Measurements from ENCODE around the gene OPA3. TPM values are rescaled to one million over a fixed set of nuclear protein-coding genes. Genes with fewer than 3 reads are reported as not detected.

OPA3 gene
- total RNA-seq, 2 donors from 2014 or later, result 7.2 to 14.5 TPM

DNA sequence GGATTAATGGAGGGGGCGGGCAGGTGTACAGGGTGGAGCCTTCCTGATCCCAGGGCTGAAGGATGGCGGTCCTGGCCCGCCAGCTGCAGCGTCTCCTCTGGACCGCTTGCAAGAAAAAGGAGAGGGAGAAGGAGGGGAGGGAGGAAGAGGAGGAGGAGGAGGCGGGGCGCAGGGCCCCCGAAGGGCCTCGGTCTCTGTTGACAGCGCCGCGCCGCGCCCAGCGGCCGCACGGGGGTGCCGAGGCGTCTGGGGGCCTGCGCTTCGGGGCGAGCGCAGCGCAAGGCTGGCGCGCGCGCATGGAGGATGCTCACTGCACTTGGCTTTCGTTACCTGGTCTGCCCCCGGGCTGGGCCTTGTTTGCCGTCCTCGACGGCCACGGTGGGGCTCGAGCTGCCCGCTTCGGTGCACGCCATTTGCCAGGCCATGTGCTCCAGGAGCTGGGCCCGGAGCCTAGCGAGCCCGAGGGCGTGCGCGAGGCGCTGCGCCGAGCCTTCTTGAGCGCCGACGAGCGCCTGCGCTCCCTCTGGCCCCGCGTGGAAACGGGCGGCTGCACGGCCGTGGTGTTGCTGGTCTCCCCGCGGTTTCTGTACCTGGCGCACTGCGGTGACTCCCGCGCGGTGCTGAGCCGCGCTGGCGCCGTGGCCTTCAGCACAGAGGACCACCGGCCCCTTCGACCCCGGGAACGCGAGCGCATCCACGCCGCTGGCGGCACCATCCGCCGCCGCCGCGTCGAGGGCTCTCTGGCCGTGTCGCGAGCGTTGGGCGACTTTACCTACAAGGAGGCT lies 86.0 kb downstream of the OPA3 start, which contains the start of gene PPM1N:
Gene PPM1N (plus strand): TSS at position 33 of the 785 bp plus-strand sequence. CDS start 30 bp downstream, at position 63.
- TF ChIP-seq POLR2AphosphoS5 (IDR thresholded peaks at IDR 0.05) (no peak), POLR2A (IDR thresholded peaks at IDR 0.05) (no peak)
- TF ChIP-seq, protein P1, sequence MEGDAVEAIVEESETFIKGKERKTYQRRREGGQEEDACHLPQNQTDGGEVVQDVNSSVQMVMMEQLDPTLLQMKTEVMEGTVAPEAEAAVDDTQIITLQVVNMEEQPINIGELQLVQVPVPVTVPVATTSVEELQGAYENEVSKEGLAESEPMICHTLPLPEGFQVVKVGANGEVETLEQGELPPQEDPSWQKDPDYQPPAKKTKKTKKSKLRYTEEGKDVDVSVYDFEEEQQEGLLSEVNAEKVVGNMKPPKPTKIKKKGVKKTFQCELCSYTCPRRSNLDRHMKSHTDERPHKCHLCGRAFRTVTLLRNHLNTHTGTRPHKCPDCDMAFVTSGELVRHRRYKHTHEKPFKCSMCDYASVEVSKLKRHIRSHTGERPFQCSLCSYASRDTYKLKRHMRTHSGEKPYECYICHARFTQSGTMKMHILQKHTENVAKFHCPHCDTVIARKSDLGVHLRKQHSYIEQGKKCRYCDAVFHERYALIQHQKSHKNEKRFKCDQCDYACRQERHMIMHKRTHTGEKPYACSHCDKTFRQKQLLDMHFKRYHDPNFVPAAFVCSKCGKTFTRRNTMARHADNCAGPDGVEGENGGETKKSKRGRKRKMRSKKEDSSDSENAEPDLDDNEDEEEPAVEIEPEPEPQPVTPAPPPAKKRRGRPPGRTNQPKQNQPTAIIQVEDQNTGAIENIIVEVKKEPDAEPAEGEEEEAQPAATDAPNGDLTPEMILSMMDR (IDR thresholded peaks at IDR 0.05), result peak in 1 of 4 experiments; percentile 18
- H3K9me3 ChIP-seq, result no peaks in the 10 kb centered on the region
- no peak within 1 kb of the TSS for H3K27ac ChIP-seq
- H3K4me1 ChIP-seq (replicated peaks), result no peaks in the 10 kb centered on the region
- no peaks in the 10 kb centered on the region for H3K27me3 ChIP-seq (replicated peaks; ENCODE audit: insufficient read depth)
- WGBS, result under 1% methylated on average over 53 of the region's 89 CpGs
- intact Hi-C loops (cut with DNase I), result no loop called here
- H3K4me3 ChIP-seq, result peak within 1 kb of the TSS; percentile 49 to 59
- DNase-seq (ENCODE audit: low spot score), result no peak
- no peaks in the 10 kb centered on the region for H3K36me3 ChIP-seq

DNA sequence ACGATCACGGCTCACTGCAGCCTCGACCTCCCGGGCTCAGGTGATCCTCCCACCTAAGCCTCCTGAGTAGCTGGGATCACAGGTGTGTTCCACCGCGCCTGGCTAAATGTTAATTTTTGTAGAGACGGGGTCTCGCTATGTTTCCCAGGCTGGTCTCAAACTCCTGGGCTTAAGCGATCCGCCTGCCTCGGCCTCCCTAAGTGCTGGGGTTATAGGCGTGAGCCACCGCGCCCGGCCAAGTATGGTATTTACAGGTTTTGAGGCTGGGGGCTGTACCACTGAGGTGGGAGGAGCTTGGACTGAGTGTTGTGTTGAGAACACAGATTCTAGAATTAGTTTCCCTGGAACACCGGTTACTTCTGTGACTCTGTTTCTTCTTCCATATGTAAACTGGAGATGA lies 86.8 kb downstream of the OPA3 start:
- WGBS, result 27% methylated on average over 16 of the region's 16 CpGs
- TF ChIP-seq POLR2A (IDR thresholded peaks at IDR 0.05), result no peak
- TF ChIP-seq, protein P1 (IDR thresholded peaks at IDR 0.05), result no peak
- TF ChIP-seq POLR2AphosphoS5 (IDR thresholded peaks at IDR 0.05), result no peak
- Histone ChIP-seq H3K36me3 (no peaks in the 10 kb centered on the region), H3K4me3 (no peak overlapping the region), H3K27me3 (replicated peaks; ENCODE audit: insufficient read depth) (no peaks in the 10 kb centered on the region), H3K9me3 (no peaks in the 10 kb centered on the region), H3K27ac (no peak overlapping the region), H3K4me1 (replicated peaks) (no peaks in the 10 kb centered on the region)
- DNase-seq (ENCODE audit: low spot score), result no peak
- intact Hi-C loops (cut with DNase I), result no loop called here

DNA sequence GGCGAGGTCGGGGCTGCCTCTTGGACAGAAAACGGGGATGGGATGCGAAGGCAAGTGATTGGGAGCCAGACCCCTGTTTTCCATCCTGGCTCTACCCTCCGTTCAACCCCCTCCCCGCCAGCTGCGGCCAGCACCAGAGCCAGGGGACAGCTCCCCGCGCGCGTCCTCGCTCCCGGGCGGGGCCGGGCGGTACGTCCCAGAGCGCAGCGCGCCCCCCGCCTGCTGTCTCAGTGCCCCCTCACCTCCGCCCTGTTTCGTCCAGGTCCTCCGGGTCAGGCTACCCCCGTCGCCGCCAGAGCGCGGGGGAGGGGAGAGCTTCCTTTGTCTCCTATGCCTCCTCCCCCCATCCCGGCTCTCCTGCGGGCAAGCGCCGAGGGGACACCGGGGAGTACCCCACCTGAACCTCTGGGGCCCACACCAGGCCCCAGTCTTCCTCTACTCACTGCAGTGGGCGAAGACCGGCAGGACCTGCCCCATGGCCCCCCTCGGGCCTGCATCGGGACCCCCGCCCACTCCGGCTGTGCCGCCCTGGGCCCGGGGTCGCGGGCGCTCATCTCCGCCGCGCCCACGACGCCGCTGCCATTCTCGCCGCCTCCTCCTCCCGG lies 88.2 kb downstream of the OPA3 start:
- H3K27ac ChIP-seq, result peak overlapping the region in 1 of 2 donors; percentile 25
- no peak for DNase-seq (ENCODE audit: low spot score)
- under 1% methylated on average over 39 of the region's 54 CpGs for WGBS
- no peaks in the 10 kb centered on the region for H3K27me3 ChIP-seq (replicated peaks; ENCODE audit: insufficient read depth)
- H3K4me1 ChIP-seq (replicated peaks), result no peaks in the 10 kb centered on the region
- peak overlapping the region; percentile 49 to 59 for H3K4me3 ChIP-seq
- intact Hi-C loops (cut with DNase I), result no loop called here
- H3K9me3 ChIP-seq, result no peaks in the 10 kb centered on the region
- TF ChIP-seq, protein P1 (IDR thresholded peaks at IDR 0.05), result no peak
- TF ChIP-seq POLR2A (IDR thresholded peaks at IDR 0.05) (no peak), POLR2AphosphoS5 (IDR thresholded peaks at IDR 0.05) (no peak)
- H3K36me3 ChIP-seq, result no peaks in the 10 kb centered on the region

DNA sequence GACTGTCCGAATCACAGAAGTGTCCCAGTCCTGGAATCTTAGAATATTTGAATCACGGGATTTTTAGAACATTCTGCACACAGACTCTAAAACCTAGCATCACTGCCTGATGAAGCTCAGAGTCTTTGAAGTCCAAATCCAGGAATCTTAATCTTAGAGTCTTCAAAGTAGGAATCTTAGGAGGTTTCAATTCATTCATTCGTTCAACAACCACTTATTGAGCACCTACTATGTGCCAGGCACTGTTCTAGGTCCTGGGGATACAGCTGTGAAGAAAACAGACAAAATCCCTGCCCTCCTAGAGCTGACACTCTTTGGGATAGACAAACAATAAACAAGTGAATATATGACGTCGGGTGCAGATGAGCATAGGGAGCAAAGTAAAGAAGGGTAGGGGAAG lies 89.4 kb downstream of the OPA3 start:
- no peak overlapping the region for H3K27ac ChIP-seq
- no peak for DNase-seq (ENCODE audit: low spot score)
- H3K27me3 ChIP-seq (replicated peaks; ENCODE audit: insufficient read depth), result no peaks in the 10 kb centered on the region
- H3K9me3 ChIP-seq, result no peaks in the 10 kb centered on the region
- WGBS, result 86% methylated on average over 5 of the region's 5 CpGs
- no peaks in the 10 kb centered on the region for H3K36me3 ChIP-seq
- no peak overlapping the region for H3K4me3 ChIP-seq
- TF ChIP-seq, protein P1 (IDR thresholded peaks at IDR 0.05), result no peak
- no peak for TF ChIP-seq POLR2A (IDR thresholded peaks at IDR 0.05)
- TF ChIP-seq POLR2AphosphoS5 (IDR thresholded peaks at IDR 0.05), result no peak
- H3K4me1 ChIP-seq (replicated peaks), result no peaks in the 10 kb centered on the region
- intact Hi-C loops (cut with DNase I), result no loop called here
